HCT116 (cell line): ENCODE measurements around the gene DNM3.

ENCODE experiments used
- EZH2 ChIP-seq: fragments of 200-600 bp; sonication (generic); IDR thresholded peaks from 2 replicates; pipeline ENCODE4 v1.6.1; 2017; ENCODE audit warnings: antibody characterized with exemption, mixed run types
- POLR2A ChIP-seq: IDR thresholded peaks from 2 replicates; pipeline ENCODE4 v1.7.0; 2011; ENCODE audit warnings: borderline replicate concordance; ENCODE audit not compliant: insufficient read depth, insufficient read length; ENCODE audit errors: extremely low read depth
- RAD21 ChIP-seq: IDR thresholded peaks from 2 replicates; pipeline ENCODE4 v1.6.1; 2012; ENCODE audit warnings: low read depth, mild to moderate bottlenecking
- SP1 ChIP-seq: IDR thresholded peaks from 2 replicates; pipeline ENCODE4 v1.6.1; 2012; ENCODE audit warnings: low read depth
- TCF7L2 ChIP-seq: IDR thresholded peaks from 2 replicates; pipeline ENCODE4 v1.7.0; 2011; ENCODE audit warnings: borderline replicate concordance, inconsistent platforms; ENCODE audit not compliant: insufficient read depth, insufficient read length; ENCODE audit errors: extremely low read depth
- ZFX ChIP-seq: fragments of 450-650 bp; IDR thresholded peaks from 2 replicates; pipeline ENCODE4 v1.6.1; 2017
- TF ChIP-seq, protein P1 (sequence below), 3 experiments: fragments of 200-600 bp in 1 of 3; sonication (generic) in 1 of 3; IDR thresholded peaks in 2 of 3; conservative IDR thresholded peaks in 1 of 3; 2 replicates each; pipeline ENCODE4 v1.5.1; 2012 to 2017; ENCODE audit warnings: low read depth in 2 of 3, low read length in 2 of 3, antibody characterized with exemption in 1 of 3, borderline replicate concordance in 1 of 3, control low read depth in 1 of 3, mild to moderate bottlenecking in 1 of 3, mixed read lengths in 1 of 3, mixed run types in 1 of 3, moderate library complexity in 1 of 3; ENCODE audit not compliant: insufficient read depth in 1 of 3
- TF ChIP-seq, protein P2 (sequence below): IDR thresholded peaks from 2 replicates; pipeline ENCODE4 v1.6.1; 2012

DNA sequence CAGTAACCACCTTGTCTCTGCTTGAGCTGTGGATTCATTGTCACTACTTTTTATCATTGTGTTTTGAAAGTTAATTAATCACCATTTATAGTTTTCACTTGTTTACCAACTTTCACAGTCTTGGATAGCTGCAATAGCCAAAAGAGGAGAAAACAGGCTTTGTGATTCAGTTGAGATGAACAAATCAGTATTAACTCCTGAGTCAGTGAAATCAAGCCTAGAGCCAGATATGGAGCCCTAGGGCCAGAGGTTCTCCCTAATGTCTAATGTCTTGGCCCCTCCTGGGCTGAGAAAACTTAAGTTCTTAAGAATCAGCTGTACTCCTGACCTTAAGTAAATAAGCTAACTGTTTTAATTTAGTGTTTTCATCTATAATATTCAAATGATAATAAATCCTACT lies 228.8 kb downstream of the DNM3 start:
- TF ChIP-seq, protein P1, sequence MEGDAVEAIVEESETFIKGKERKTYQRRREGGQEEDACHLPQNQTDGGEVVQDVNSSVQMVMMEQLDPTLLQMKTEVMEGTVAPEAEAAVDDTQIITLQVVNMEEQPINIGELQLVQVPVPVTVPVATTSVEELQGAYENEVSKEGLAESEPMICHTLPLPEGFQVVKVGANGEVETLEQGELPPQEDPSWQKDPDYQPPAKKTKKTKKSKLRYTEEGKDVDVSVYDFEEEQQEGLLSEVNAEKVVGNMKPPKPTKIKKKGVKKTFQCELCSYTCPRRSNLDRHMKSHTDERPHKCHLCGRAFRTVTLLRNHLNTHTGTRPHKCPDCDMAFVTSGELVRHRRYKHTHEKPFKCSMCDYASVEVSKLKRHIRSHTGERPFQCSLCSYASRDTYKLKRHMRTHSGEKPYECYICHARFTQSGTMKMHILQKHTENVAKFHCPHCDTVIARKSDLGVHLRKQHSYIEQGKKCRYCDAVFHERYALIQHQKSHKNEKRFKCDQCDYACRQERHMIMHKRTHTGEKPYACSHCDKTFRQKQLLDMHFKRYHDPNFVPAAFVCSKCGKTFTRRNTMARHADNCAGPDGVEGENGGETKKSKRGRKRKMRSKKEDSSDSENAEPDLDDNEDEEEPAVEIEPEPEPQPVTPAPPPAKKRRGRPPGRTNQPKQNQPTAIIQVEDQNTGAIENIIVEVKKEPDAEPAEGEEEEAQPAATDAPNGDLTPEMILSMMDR (IDR thresholded peaks at IDR 0.05 in 2 of 3, conservative IDR thresholded peaks at IDR 0.05 in 1 of 3; ENCODE audit: borderline replicate concordance in 1 of 3, insufficient read depth in 1 of 3, low read depth in 2 of 3, low read length in 2 of 3), result no peak
- TF ChIP-seq POLR2A, result no peak
- TF ChIP-seq EZH2, result no peak
- TF ChIP-seq SP1, result no peak
- TF ChIP-seq RAD21, result no peak
- TF ChIP-seq, protein P2, sequence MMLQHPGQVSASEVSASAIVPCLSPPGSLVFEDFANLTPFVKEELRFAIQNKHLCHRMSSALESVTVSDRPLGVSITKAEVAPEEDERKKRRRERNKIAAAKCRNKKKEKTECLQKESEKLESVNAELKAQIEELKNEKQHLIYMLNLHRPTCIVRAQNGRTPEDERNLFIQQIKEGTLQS, result no peak
- no peak for TF ChIP-seq ZFX
- TF ChIP-seq TCF7L2, result no peak
